HCT116 (cell line): Measurements from ENCODE around the gene CCNL2.

Experiments used
- ATF3 ChIP-seq: IDR thresholded peaks from 2 replicates; pipeline ENCODE4 v1.6.1; 2012
- CTCF ChIP-seq, 3 experiments: fragments of 200-600 bp in 1 of 3; sonication (generic) in 1 of 3; IDR thresholded peaks in 2 of 3; conservative IDR thresholded peaks in 1 of 3; 2 replicates each; pipeline ENCODE4 v1.5.1; 2012 to 2017; ENCODE audit warnings: low read depth in 2 of 3, low read length in 2 of 3, antibody characterized with exemption in 1 of 3, borderline replicate concordance in 1 of 3, control low read depth in 1 of 3, mild to moderate bottlenecking in 1 of 3, mixed read lengths in 1 of 3, mixed run types in 1 of 3, moderate library complexity in 1 of 3; ENCODE audit not compliant: insufficient read depth in 1 of 3
- EZH2 ChIP-seq: fragments of 200-600 bp; sonication (generic); IDR thresholded peaks from 2 replicates; pipeline ENCODE4 v1.6.1; 2017; ENCODE audit warnings: antibody characterized with exemption, mixed run types
- EZH2phosphoT487 ChIP-seq: fragments of 200-600 bp; IDR thresholded peaks from 2 replicates; pipeline ENCODE4 v1.6.1; 2018; ENCODE audit warnings: antibody characterized with exemption, borderline replicate concordance
- JUND ChIP-seq: IDR thresholded peaks from 2 replicates; pipeline ENCODE4 v1.6.1; 2012
- MAX ChIP-seq: IDR thresholded peaks from 2 replicates; pipeline ENCODE4 v1.6.1; 2012
- POLR2A ChIP-seq: IDR thresholded peaks from 2 replicates; pipeline ENCODE4 v1.7.0; 2011; ENCODE audit warnings: borderline replicate concordance; ENCODE audit not compliant: insufficient read depth, insufficient read length; ENCODE audit errors: extremely low read depth
- POLR2AphosphoS5 ChIP-seq: IDR thresholded peaks from 2 replicates; pipeline ENCODE4 v1.6.1; 2011; ENCODE audit warnings: mild to moderate bottlenecking, low read depth, low read length, moderate library complexity
- REST ChIP-seq: IDR thresholded peaks from 2 replicates; pipeline ENCODE4 v1.6.1; 2012; ENCODE audit warnings: low read depth
- SIN3A ChIP-seq: IDR thresholded peaks from 2 replicates; pipeline ENCODE4 v1.6.1; 2012; ENCODE audit warnings: low read depth
- ZBTB33 ChIP-seq: IDR thresholded peaks from 2 replicates; pipeline ENCODE4 v1.6.1; 2011; ENCODE audit warnings: mild to moderate bottlenecking, low read length, moderate library complexity; ENCODE audit not compliant: insufficient replicate concordance; ENCODE audit errors: extremely low read depth
- ZNF274 ChIP-seq: fragments of 200-500 bp; sonication (Bioruptor generic); IDR thresholded peaks from 2 replicates; pipeline ENCODE4 v1.6.1; 2014; ENCODE audit warnings: mild to moderate bottlenecking, low read depth, low read length, inconsistent platforms

- TF ChIP-seq SIN3A: no peak
- TF ChIP-seq POLR2A: no peak
- no peak for TF ChIP-seq EZH2phosphoT487
- no peak for TF ChIP-seq CTCF (IDR thresholded peaks at IDR 0.05 in 2 of 3, conservative IDR thresholded peaks at IDR 0.05 in 1 of 3; ENCODE audit: borderline replicate concordance in 1 of 3, insufficient read depth in 1 of 3, low read depth in 2 of 3, low read length in 2 of 3)
- TF ChIP-seq REST: no peak
- no peak for TF ChIP-seq ZBTB33
- no peak for TF ChIP-seq ATF3
- TF ChIP-seq MAX: no peak
- TF ChIP-seq POLR2AphosphoS5: no peak
- no peak for TF ChIP-seq EZH2
- no peak for TF ChIP-seq JUND
- no peak for TF ChIP-seq ZNF274
Measured at GRCh38 chr1:1381294-1381693, 17.8 kb downstream of the CCNL2 start.
